D341Med (cell line): ENCODE results near the gene VTN.
"Not testable (repeated sequence)": the region's sequence is repeated elsewhere in the genome, so short reads cannot be mapped to it uniquely, and the experiment has no call there.

Experiments
- DNase-seq: peaks from one replicate; pipeline ENCODE4 v3.0.0; 2012; ENCODE audit warnings: low spot score

Gene VTN

DNA sequence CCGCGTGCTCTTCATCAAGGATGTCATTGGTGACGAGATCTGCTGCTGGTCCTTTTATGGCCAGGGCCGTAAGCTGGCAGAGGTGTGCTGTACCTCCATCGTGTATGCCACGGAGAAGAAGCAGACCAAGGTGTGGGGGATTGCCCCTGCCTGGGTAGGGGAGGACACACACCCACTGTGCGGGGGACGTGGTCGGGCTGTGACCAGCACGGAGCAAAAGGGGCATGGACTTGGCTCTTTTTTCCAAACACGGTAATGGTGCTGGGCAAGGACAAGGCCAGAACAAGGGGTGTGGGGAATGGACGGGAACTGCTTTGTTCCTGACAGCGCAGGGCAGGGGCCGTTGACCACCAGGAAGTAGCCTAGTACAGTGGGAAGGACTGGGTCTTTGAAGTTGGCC is 27.8 kb downstream of the VTN start:
- peak; percentile 32 for DNase-seq

- DNase-seq, result no peak
These were observed 28.6 kb downstream of the VTN start for GRCh38 chr17:28341516-28341915.

- no peak for DNase-seq
These were observed 29.7 kb downstream of the VTN start for GRCh38 chr17:28340374-28340773.

DNA sequence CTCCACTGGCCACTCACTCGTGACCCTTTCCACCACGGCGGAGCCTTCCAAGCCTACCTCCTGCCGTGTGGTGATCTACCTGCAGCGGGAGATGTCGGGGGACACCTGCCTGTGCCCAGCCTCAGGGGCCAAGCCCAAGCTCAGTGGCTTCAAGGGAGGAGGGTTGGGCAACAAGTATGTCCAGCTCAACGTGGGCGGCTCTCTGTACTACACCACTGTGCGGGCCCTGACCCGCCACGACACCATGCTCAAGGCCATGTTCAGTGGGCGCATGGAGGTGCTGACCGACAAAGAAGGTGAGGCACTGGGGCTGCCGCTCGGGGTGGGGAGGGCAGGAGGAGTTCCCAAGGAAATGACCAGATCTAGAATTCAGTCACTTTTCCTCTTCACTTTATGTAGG is 30.7 kb downstream of the VTN start:
- DNase-seq, result no peak

DNA sequence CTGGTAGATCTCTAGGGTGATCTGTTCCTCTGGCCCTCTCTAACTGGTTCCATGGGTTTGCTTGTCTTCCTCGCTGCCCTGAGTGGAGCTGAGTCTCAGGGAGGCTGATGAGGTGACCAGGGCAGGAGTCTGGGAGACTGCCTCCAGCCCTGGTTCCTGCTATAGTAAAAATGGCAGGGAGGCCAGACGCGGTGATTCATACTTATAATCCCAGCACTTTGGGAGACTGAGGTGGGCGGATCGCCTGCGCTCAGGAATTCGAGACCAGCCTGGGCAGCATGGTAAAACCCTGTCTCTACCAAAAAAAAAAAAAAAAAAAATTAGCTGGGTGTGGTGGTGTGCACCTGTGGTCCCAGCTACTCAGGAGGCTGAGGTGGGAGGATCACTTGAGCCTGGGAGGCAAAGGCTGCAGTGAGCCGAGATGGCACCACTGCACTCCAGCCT is 31.3 kb downstream of the VTN start:
- DNase-seq, result not testable (repeated sequence)

GRCh38 chr17:28338056-28338768 is 31.9 kb downstream of the VTN start:
- DNase-seq, result no peak

- peak; percentile 87 for DNase-seq
These were observed 33.9 kb downstream of the VTN start for GRCh38 chr17:28335959-28336871.

- peak; percentile 97 for DNase-seq
These were observed 34.7 kb downstream of the VTN start, which contains the start of the genes IFT20 and TNFAIP1 for GRCh38 chr17:28335201-28335958. TSS of gene IFT20 (minus strand) at chr17:28335472. CDS start at chr17:28331985, 3,487 bp downstream. TSS of gene TNFAIP1 (plus strand) at chr17:28335761. CDS start at chr17:28339522, 3,761 bp downstream.

DNA sequence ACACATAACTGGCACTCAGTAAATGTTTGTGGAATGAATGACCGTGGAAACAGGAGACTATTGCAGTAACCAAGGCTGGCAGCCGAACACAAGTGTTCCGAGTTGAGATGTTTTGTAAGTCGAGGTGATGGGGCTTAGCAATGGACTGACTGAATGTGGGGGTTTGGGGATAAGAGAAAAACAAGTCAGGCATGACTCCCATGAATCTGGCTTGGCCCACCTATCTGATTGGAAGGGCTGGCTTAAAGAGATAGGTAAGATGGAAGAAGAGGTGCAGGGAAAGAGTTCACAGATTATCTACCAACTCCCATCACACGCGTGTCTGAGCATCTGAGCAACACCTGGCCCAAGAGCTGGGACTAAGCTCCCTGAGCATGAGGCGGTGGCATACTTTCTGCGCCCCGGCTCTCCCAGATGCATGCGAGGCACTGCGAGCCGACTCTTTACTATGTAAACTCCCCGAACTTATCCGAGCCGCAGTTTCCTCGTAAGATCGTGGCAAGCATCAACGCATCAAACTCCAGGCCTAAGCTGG is 35.4 kb downstream of the VTN start:
- no peak for DNase-seq

DNA sequence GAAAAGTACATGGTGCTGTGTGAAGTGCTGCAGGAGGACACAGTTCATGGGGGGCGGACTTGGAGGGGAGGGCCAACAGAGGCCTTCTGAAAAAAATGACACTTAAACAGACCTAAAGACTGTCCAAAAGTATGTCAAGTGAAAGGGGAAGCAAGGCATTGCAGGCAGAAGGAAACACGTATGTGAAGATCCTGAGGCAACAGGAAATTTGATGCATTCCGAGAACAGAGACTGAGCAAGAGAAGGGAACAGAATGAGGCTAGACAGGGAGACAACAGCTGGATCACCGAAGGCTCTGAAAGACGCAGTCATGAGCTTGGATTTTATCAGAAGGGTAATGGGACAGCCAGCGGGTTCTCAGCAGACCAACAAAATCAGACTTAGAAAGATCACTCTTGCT is 35.9 kb downstream of the VTN start:
- no peak for DNase-seq

DNA sequence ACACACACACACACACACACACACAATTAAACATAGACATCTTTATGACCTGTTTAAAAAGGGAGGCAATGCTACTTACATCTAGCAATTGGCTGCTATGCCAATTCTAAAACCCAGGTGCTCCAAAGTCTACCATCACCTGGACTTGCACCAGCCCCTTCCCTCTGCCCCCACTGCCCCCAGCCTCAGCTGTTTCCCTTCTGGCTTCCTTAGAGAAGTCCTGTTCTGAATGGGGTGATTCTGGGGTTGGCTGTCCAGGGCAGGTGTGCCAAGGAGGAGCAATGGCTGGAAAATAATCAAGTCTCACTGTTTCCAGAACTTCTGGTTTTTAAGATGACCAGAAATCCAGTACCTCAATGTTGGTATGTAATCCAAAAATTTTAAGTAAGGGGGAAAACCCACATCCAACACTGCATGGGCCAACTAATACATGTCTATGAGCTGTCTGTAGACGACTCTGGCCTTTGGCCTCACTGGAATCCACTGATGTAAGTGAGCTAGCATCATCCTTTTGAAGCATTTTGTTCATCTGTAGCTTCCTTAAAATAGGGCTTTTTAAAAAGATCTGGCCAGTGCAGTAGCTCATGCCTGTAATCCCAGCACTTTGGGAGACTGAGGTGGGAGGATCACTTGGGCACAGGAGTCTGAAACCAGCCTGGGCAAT is 36.9 kb downstream of the VTN start:
- no peak for DNase-seq

DNA sequence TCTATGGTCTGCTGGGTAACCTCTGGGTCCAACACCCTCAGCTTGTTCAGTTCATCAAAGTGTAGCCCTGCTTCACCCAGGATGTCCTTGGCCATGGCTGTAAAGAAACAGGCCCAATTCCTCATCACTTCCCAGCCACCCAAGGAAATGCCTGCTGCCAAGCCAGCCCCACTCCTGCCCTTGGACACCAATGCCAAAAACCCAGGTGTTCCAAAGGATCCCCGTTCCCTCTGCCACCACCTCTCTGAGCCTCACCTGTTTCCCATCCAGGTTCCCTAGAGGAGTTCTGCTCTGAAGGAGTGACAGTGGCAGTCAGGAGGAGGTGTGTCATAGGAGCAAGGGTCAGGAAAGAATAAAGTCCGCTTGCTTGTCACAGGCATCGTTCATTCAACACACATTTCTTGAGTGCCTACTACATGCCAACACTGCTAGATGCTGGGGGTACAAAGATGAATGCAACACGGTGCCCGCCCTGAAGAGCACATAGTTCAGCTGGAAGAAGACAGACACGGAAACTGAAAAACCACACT is 38.2 kb downstream of the VTN start:
- no peak for DNase-seq

DNA sequence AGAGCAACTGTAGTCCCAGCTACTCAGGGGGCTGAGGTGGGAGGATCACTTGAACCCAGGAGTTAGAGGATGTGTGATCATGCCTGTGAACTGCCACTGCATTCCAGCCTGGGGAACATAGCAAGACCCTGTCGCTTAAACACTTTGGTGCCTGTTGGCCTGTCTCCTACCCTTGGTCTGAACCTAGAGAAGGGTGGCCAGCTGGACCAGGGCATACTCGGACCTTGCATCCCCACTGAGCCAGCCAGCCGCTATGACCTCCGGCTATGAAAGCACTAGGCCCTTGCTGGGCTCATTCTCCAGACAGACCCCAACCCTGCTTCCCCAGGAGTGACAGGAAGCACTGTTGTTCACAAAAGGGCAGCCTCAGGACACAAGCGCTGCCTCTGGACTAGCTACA is 39.4 kb downstream of the VTN start:
- no peak for DNase-seq

- DNase-seq, result peak; percentile 11
These were observed 41.8 kb downstream of the VTN start for GRCh38 chr17:28328325-28328724.

GRCh38 chr17:28327709-28328108 is 42.4 kb downstream of the VTN start:
- DNase-seq, result peak; percentile 58

DNA sequence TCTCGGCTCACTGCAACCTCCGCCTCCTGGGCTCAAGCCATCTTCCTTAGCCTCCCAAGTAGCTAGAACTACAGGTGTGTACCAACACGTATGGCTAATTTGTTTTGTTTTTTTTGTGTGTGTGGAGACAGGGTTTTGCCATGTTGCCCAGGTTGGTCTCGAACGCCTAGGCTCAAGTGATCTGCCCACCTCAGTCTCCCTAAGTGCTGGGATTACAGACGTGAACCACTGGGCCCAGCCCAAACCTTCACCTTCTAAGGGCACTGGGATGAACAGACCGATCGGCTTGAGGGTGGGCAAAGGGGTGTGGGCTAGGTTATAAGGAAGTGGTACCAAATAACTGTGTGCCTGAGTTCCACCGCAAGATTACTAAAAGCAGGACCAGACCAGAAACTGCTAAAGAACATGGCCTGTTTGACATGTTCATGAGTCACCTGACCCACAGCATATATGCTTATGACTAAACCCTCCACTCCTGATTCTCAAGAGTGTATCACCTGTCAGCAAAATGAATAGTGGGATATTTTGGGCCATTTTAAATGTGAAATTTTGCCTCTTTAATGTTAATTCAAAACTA is 43.0 kb downstream of the VTN start:
- peak; percentile 14 for DNase-seq

- peak; percentile 14 for DNase-seq
These were observed 44.0 kb downstream of the VTN start for GRCh38 chr17:28326114-28326513.

DNA sequence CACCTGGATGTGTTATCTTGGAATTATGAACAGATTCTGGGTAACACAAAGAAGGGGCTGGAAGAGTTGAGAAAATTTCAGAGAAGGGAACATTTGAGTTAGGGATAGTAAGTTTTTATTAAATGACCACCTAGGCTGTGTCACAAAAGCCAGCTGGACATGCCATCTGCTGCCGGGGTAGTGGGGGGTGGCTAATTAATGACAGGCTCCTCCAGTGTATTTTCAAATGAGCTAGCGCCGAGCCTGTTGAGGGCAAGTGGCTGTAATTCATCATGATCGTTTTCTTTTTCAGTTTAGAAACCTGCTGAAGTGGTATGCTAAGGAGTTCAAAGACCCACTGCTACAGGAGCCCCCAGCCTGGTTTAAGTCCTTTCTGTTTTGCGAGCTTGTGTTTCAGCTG is 44.9 kb downstream of the VTN start:
- peak; percentile 31 for DNase-seq

DNA sequence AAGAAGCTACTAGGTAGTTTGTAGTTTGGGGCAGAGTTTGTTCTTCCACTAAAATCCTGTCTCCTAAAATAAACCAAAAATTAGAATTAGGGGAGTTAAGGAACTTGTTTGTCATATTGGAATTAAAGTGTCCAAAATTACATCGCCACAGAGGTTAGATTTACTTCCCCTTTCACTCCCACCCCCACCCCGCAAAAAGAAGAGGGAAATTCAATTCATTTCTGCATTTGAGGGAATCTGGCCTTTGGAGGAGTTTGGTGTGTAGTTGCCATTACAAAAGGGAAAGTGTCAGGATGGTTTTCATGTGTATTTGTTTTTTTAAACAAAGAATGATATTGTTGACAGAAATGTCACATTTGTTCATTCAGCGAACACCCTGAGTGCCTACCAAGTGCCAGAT is 45.3 kb downstream of the VTN start:
- no peak for DNase-seq

- no peak for DNase-seq
These were observed 45.8 kb downstream of the VTN start for GRCh38 chr17:28324267-28324745.
